ENCODE results near the gene TRPM1. TPM values are rescaled to one million over a fixed set of nuclear protein-coding genes. Genes with fewer than 3 reads are reported as not detected.

The TRPM1 gene
- total and polyA plus RNA-seq, 9 donors, result 0.12 TPM; not detected in 8

- Histone ChIP-seq H3K27ac (no peak overlapping the region), H3K4me1 (ENCODE audit: insufficient read depth) (no peaks in the 10 kb centered on the region), H3K4me3 (no peak overlapping the region), H3K27me3 (no peaks in the 10 kb centered on the region), H3K36me3 (no peaks in the 10 kb centered on the region), H3K9me3 (no peaks in the 10 kb centered on the region)
- TF ChIP-seq POLR2A (IDR thresholded peaks at IDR 0.05) (no peak), EP300 (IDR thresholded peaks at IDR 0.05) (no peak), CTCF (IDR thresholded peaks at IDR 0.05) (no peak)
- intact Hi-C loops (cut with DNase I), result no loop called here
- DNase-seq, result no peak
- 93 to 97% (median 93%) methylated on average over 4 of the region's 4 CpGs for WGBS, 3 donors
These were observed 7.3 kb upstream of the TRPM1 start for GRCh38 chr15:31108836-31109235.

GRCh38 chr15:31106495-31107300, 5.2 kb upstream of the TRPM1 start:
- no peaks in the 10 kb centered on the region for H3K4me1 ChIP-seq (ENCODE audit: insufficient read depth)
- no peak for DNase-seq
- H3K36me3 ChIP-seq, result no peaks in the 10 kb centered on the region
- WGBS, 3 donors, result 81 to 86% (median 85%) methylated on average over 7 of the region's 7 CpGs
- no peaks in the 10 kb centered on the region for H3K27me3 ChIP-seq
- H3K4me3 ChIP-seq, result no peak overlapping the region
- H3K27ac ChIP-seq, result no peak overlapping the region
- intact Hi-C loops (cut with DNase I), result no loop called here
- TF ChIP-seq CTCF (IDR thresholded peaks at IDR 0.05) (no peak), POLR2A (IDR thresholded peaks at IDR 0.05) (no peak), EP300 (IDR thresholded peaks at IDR 0.05) (no peak)
- H3K9me3 ChIP-seq, result no peaks in the 10 kb centered on the region

DNA sequence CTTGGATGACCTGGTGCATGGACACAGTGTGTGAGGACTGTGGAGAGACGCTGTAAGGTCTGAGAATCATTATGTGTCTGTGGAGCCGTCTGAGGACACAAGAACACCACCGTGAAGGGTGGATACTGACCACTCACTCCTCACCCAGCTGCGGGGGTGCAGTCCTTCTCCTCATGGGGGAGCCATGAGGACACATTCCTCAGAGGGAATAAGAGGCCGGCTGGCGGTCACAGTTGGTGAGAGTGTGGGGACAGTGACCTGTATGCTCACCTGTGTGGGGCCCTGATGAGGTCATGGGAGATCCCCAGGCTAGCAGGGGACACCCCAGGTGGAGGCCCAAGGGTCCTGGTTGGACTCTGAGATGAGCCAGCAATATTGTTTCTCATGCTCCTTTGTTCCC, 2.5 kb upstream of the TRPM1 start:
- 85 to 92% (median 89%) methylated on average over 6 of the region's 6 CpGs for WGBS, 3 donors
- Histone ChIP-seq H3K4me3 (no peak overlapping the region), H3K27me3 (no peaks in the 10 kb centered on the region), H3K36me3 (no peaks in the 10 kb centered on the region), H3K4me1 (ENCODE audit: insufficient read depth) (no peaks in the 10 kb centered on the region), H3K9me3 (no peaks in the 10 kb centered on the region), H3K27ac (no peak overlapping the region)
- no peak for DNase-seq
- TF ChIP-seq POLR2A (IDR thresholded peaks at IDR 0.05), result no peak
- intact Hi-C loops (cut with DNase I), result no loop called here

GRCh38 chr15:31102374-31103342, 1.1 kb upstream of the TRPM1 start:
- Histone ChIP-seq H3K4me3 (no peak overlapping the region), H3K27ac (no peak overlapping the region), H3K27me3 (no peaks in the 10 kb centered on the region), H3K4me1 (ENCODE audit: insufficient read depth) (no peaks in the 10 kb centered on the region), H3K9me3 (no peaks in the 10 kb centered on the region), H3K36me3 (no peaks in the 10 kb centered on the region)
- intact Hi-C loops (cut with DNase I), result no loop called here
- TF ChIP-seq POLR2A (IDR thresholded peaks at IDR 0.05) (no peak), CTCF (IDR thresholded peaks at IDR 0.05) (no peak), EP300 (IDR thresholded peaks at IDR 0.05) (no peak)
- WGBS, 3 donors, result 86 to 89% (median 86%) methylated on average over 24 of the region's 24 CpGs
- no peak for DNase-seq
